HG03196 (cell line): ENCODE results near the gene EMID1.

ENCODE experiments used
- ATAC-seq: cut with Tn5 transposase; IDR thresholded peaks from one replicate; pipeline ENCODE4 v1.9.1; 2021; ENCODE audit not compliant: unreplicated experiment

The EMID1 gene

DNA sequence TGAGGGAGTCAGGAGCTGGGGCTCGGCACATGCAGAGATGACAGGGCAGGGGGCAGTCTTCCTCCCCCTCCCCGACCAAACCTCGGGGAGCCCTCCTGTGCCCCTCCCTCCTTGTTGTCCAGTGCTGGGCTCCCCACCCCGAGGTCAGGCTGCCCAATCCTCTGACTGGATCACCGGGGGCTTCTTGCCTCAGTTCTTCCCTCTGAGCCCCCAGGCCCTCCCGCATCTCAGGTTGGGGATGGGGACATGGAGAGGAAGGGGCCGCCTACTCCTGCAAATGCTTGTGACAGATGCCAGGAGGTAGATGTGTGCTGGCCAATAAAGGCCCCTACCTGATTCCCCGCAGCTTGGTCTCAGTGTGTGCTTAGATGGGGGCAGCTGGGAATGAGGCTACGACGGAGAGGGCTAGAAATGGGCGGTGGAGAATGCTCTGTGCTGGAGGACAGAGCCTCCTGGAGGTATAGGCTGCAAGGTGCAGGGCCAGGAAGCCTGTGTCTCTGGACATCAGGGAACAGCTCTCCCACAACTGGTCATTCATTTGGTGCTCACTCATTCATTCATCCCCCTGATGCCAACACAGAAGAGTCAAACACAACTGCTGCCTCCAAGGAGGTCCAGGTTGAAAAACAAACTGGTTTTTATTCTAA is 53.7 kb downstream of the EMID1 start:
- ATAC-seq = no peak

DNA sequence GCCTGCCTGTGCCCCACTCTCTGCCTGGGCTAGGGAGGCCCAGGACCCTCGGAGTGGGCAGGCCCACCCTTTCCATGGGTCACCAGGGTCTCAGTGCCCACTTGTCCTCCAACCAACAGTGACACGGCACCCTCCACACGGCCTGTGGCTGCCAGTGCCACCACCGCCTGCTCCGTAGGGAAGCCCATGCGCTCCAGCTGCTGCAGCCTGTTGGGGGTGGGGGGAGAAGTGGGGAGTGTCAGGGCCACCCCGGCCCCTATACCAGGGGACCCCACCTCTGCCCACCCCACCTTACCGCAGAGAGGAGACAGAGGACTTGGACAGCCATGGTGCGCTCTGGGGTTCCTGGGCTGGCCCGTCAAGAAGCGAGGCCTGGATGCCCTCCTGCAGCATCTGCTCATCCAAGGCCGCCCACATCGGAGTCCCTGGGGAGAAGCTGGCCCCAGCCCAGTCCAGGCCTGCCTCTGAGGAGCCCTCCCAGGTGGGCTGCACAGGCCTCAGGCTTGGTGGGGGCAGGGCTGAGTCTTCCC is 54.4 kb downstream of the EMID1 start:
- ATAC-seq = no peak

DNA sequence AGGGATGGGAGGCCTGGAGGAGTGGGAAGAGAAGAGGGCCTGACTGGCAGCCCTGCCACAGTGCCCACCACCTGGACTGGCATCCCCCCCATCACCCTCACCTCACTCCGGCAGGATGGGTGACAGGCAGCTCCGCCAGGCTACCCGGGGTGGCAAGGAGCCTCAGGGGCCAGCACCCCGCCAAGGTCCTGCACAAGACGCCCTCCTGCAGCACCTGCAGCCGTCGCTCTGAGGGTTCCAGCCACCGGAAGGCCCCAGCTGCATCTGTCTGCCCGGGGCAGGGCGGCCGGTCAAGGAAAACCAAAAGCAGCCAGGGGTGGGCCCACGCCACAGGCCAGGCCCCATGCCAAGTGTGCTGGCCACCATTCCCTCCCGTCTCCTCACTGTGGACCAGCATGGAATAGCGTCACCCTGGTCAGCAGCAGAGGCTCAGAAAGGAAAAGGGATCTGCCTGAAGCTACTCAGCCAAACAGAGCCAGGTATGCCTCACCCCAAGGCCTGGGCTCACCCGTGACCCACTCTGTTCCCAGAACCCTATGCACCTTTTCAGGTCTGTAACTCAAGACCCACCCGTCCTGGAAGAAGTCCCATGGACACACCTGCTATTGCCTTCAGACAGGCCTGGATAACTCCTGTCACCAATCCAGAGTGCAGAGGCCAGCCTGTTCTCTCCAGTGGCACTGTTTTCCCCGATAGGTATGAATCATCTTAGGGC is 55.1 kb downstream of the EMID1 start:
- ATAC-seq = no peak

DNA sequence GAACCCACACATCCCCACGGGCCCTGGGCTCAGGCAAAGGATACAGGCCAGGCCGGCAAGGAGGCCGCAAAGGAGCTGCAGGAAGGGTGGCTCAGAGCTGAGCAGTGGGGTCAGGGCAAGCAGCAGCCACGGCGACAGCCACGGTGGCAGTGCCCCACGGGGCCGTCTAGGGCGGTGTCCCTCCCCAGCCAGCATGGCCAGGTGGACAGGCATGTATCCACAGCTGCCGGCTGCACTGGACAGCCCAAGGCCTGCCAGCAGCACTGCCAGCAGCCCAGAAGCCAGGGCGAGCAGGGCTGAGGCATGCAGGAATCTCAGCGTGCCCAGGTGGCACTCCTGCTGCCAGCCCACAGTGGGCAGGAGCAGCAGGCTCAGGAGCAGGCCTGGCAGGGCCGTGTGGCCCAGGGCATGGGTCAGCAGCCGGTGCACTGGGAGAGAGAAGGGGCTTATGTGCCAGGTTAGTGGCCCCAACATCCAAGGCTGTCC is 58.1 kb downstream of the EMID1 start:
- ATAC-seq = no peak

DNA sequence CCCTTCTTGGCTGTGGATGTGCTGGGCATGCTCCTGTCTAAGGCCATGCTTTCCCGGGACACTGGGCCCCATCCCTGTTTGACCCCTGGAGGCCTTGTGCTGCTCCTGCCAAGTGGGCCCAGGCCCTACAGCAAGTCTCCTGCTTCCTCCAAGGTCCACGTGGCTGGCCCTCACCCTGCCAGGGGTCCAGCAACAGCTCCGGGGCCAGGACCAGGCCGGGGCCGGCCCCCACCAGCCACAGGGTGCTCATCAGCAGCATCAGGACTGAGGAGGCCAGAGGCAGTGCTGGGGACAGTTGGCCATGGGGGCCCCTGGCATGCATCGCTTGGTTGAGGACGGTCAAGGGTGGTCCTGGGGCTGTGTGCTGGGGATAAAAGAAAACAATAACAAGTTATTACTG is 59.6 kb downstream of the EMID1 start:
- ATAC-seq = no peak

DNA sequence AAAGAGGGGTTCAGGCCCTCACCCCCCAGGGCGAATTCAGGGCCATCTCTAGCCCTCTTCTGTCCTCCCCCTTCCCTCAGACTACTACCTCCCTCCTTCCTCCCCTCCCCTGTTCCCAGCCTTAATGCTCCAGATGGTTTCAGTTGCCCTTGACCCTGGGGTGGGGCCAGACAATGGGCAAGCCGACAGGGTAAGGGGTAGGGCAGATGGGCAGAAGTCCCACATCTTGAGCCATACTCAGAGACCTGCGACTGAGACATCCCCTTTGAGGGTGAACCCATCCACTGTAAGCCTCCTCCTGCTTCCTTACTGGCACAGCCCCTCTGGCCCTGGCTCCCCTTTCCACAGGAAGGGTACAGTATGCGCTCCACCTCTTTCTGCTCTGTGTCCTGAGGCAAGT is 60.2 kb downstream of the EMID1 start:
- no peak for ATAC-seq

DNA sequence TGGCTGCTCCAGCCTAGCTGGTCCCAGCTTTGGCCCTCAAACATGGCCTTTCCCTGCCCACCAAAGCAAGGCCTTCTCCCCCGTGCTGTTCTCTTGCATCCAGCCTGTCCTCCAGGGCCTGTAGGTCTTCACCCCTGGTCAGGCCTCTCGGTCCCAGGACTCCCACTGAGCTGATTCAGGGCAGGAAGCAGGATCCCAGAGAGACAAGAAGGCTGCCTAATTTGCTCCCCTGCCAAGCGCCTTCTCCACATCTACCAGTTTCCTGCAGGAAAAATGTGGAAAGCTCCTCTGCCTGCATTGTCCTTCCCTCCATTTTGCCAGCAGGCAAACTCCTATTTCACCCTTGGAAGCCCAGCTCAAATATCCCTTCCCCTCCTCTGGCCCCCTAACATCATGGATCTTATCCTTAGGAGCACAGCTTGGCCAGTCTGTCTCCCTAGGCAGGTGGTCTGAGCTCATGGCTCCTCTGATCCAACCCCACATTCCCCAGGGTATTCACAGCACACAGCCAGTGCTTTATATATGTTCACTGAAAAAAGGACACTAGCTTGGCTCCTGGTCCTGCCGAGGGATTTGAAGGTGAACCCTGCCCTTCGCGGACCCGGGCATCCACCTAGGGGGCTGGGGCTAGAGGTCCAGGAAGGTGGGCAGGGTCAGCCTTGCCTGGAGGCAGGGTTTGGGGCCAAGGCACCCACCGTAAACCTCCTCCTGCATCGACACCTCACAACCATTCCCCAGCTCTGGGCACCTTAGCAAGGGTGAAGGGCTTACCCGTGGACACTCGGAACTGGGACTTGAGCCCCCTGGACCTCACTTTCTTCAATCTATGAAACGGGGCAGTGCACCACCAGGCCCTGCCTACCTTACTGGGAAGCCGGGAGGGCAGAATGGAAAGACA is 61.1 kb downstream of the EMID1 start:
- no peak for ATAC-seq

DNA sequence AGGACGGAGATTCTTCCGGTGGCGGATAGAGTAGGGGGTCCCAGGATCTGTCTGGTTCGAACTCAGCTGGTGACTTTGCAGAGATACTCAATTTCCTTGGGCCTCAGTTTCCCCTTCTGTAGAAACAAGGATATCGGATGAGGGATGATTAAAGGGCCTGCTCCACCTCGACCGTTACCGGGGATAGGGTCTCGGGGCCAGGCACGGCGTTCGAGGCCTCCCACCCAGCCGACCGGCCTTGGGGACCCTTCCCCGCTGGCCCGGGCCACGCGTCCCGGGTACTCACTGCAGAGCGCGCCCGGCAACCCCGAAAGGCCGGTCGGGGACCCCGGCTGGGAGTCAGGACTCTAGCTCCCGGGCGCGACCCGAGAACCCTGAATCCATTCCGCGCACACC is 61.8 kb downstream of the EMID1 start:
- no peak for ATAC-seq

DNA sequence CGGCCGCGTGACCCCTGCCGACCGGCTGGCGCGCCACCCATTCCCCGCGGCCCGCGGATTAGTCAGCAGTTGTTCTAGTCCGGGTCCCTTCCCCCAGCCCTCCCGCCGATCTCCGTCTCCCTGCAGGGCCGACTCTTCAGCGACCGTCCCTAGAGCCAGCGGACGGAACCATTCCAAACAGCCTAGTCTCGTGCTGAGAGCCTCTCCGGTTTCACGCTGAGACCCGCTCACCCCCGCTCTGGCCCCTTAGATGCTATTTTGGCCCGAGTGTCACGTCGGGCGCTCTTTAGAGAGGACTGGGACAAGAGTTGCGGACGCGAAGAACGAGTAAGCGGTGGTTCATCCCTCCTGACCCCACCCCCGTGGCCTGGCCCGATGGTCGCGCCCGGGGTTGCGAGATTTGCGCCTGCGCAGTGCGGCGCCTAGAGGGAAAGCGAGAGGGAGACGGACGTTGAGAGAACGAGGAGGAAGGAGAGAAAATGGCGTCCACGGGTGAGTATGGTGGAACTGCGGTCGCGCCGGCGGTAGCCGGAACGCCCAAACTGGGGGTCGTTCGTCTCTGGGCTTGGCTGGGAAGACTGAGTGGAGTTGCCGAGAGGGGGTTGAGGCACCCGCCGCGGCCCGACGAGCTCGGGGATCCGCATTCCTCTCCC is 62.3 kb downstream of the EMID1 start, which contains the start of the genes EWSR1 and RHBDD3:
TSS of gene EWSR1 (plus strand) at position 411 of the 653 bp plus-strand sequence. CDS start at position 480, 69 bp downstream.
TSS of gene RHBDD3 (minus strand) at position 124 of the 653 bp plus-strand sequence. CDS start 2,355 bp downstream, outside the sequence.
- ATAC-seq = peak; percentile 76

DNA sequence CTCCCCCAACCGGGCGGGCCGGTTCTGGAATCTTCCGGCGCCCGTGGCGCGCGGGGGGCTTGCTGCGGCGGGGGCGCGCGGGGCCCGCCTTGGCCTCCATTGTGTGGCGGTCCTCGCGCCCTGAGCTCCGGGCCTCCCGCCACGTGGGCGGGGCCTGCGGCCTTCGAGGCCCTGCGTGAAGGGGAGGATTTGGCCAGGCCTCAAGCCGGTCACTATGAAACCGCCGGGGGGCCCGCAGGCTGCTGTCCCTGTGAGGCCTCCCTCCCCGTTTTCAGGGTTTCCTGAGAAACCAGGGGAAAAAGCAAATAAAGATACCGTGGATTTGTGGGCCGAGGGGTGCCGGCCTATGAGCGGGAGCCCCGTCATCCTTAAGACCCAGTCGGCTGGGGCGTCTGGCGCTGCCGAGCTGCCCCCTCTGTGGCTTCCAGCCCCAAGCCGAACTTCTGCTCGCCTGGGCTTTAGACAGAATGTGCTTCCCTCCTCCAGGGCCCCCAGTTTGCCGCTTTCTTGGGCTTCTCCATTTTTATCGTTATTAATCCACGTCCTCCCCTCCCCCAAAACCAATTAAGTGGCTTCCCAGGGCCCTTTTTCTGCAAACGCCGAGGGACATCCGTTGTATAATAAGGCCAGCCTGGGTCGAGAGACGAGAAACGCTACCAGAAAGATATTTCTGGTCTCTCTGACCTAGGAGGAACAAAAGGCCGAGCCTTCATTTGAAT is 63.0 kb downstream of the EMID1 start:
- peak; percentile 26 for ATAC-seq

DNA sequence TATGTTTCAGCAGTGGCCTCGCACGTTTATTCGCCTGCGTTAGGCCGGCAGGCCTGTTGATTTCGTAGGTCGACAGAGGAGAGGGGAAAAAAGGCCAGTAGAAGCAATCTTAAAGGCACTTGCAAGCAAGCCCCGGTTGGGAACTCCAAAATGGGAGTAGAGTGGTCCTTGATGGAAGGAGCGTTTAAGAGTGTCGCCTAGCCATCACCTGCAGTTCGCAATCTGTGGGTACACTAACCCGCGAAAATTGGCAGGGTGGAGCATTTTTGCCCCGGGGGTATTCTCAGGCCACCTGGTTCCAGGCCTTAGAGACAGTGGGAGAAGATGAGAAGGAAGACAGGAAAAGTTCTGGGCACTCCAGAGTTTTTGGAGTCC is 63.5 kb downstream of the EMID1 start:
- ATAC-seq = no peak

DNA sequence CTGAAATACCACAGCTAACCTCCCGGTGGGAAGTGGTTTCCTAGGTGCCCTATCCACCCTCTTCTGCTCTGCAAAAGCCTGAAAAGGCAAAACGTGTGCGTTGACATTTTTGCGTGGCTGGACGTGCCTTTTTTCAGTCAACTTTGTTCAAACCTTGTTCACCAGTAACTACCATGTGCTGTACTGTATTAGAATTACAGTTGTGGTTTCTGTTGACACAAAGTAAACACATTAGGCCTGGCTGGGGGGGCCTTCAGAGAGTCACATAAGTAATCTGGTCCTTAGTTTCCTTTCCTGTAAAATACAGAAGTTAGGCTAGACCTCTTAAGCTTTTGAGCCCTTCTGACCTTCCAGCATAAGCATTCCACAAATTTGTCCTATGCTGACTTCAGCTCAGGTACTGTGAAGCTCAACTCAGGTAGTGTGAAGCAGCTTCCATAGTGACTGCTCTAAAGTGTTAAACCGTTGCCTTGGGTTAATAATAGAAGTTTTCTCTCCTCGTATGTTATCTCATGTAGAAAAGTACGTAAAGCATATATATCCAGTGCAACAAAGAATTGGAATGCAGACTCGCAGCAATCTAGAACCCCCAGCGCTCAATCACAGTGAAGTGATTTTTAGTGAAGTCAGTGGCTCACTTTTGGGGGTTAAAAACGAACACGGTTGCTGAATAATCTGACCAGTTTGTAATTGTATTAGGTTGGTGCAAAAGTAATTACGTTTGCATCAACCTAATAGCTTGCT is 64.2 kb downstream of the EMID1 start:
- ATAC-seq = no peak

DNA sequence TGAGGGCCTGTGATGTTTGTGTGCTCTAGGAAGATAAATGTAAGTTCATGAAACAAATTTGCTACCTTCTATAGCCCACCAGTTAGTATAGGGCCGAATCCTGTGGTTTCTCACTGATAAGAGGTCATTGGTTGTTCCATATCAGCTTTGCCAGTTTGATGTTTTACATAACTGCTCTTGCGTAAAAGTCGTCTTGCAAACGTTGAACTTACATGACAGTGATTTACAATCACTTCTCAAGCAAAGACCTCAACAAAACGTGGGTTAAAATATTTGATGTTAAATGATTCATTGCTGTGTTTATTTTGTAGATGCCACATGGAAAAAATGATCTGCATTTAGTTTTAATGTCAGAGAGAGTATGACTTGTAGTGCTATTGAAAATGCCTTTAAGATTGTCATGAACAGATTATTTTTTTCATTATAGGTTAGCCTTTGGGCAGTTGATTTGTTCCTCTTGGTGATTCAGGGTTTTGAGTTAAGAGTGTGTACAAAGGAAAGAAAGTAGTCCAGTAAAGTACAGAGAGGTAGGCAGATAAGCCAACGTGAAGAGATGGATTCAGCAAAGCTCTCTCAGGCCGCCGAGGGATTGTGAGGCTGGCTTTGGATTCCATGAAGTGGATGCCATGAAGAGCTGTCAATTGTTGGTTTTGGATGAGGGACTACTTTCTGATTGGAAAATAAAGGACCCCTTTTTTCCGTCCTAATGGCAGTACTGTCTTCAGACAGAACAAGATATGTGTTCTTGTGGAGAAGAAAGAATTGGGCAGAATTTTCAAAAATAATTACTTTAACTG is 65.0 kb downstream of the EMID1 start:
- no peak for ATAC-seq

DNA sequence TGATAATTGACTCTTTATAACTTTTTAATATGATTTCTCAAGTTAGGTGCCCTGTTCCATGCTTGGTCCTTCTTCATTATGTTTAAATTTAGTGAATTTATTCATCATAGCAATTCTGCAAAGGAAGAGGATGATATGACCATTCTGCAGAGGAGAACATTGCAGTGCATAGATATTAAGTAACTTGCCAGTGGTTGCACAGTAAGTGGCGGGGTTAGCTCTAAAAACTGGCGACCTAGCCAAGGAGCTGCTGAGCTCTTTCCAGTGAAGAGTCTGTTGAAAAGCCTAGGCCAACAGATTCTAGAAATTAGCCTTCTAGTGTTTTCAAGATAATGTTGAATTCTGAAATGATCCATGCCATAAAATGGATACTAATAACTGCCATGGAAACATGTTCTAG is 66.9 kb downstream of the EMID1 start:
- ATAC-seq = no peak

DNA sequence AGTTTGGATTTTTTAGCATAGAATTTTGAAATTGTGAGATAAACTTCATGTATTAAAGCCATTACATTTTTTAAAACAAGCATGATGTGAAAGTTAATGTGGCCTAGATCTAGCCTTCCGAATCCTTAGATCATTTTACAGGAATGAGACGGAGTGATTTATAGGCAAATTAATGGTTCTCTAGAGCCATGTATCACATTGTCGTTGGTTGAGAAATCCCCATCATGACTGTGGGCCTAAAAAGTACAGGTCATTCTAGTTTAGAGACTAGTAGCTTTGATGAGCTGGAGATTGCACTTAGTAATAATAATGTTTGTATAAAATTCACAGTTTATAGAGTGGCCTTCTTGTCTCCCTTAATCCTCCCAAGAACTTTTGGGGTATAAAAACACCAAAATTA is 69.5 kb downstream of the EMID1 start:
- ATAC-seq = no peak

DNA sequence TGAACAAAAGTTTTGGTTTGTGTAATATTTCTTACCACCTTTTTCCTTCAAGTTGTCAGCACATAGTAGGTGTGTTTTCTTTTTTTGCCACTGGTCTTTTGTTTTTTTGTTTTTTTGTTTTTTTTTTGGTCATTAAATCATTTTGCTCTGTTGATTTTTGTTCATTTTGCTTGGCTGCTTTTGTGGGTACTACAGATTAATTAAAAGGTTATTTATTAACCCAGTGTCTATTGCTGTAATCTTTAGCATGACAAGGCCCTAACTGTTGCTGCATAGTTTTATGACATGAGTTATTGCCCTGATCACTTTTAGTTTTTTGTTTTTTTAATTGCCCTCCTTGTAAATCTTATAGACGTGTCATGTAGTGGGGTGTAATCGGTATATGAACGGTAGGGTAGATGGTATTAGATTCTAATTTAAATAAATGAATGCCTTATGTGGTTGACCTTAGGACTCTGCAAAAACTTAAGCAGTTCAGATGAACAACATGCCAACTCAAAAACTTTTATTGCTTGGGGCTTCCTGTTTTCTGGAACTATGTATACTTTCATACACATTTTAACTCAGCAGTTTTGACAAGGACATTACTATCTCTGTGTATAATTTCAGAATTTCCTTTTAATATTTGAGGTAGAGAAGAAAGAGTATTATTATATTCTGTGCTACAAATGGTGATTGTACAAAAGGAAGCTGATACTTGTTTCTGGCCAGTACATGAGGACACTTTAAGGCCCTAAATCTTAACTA is 70.3 kb downstream of the EMID1 start:
- ATAC-seq = no peak

DNA sequence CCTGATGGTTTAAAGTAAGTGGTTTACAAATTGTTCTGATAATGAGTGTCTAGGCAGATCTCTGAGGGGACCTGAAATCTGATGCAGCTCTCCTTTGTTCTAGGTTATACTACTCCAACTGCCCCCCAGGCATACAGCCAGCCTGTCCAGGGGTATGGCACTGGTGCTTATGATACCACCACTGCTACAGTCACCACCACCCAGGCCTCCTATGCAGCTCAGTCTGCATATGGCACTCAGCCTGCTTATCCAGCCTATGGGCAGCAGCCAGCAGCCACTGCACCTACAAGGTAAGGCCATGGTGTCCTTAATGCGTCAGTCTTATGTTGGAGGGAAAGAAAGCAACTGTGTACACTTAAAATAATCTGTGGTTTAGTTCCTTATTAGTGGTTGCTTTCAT is 72.2 kb downstream of the EMID1 start:
- no peak for ATAC-seq

DNA sequence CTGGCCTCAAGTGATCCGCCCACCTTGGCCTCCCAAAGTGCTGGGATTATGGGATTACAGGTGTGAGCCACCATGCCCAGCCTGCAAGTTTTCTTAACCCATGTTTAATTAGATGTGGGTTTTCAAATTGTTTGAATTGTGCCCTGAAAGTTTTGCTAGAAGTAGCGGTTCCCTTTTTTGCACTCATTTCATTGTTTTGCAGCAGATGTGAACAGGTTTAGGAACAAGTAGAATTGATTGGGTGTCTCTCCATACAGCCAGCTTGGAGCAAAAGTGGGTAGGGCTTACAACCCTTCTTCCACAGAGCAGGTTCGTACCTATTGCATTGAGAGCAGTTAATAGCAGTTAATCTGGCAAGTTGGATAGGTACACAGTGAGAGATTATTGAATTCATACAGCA is 78.5 kb downstream of the EMID1 start:
- ATAC-seq = no peak
